Fibroblast of lung (primary cell): ENCODE results near the gene ATG7. TPM values are rescaled to one million over a fixed set of nuclear protein-coding genes. Genes with fewer than 3 reads are reported as not detected.

Experiments used
- DNase-seq, 2 donors: peaks; one replicate each; pipeline versions ENCODE4 v3.0.0 to v3.0.0-alpha.2; 2010; ENCODE audit warnings: low read depth in 2 of 2
- H2AFZ ChIP-seq: 2 replicates; pipeline ENCODE4 v1.5.1; 2012; ENCODE audit warnings: low read length, control low read depth, inconsistent platforms
- H3K27ac ChIP-seq: 2 replicates; pipeline ENCODE4 v1.5.1; 2011; ENCODE audit warnings: low read length, control low read depth; ENCODE audit not compliant: insufficient read depth
- H3K27me3 ChIP-seq: 2 replicates; pipeline ENCODE4 v1.5.1; 2011; ENCODE audit warnings: mild to moderate bottlenecking, low read length; ENCODE audit not compliant: control insufficient read depth, insufficient read depth
- H3K36me3 ChIP-seq: 2 replicates; pipeline ENCODE4 v1.5.1; 2011; ENCODE audit warnings: low read length; ENCODE audit not compliant: control insufficient read depth, insufficient read depth
- H3K4me1 ChIP-seq: 2 replicates; pipeline ENCODE4 v1.5.1; 2011; ENCODE audit warnings: low read length; ENCODE audit not compliant: control insufficient read depth, insufficient read depth; ENCODE audit errors: extremely low read depth
- H3K4me2 ChIP-seq: 2 replicates; pipeline ENCODE4 v1.5.1; 2011; ENCODE audit warnings: low read length, control low read depth; ENCODE audit not compliant: insufficient read depth; ENCODE audit errors: extremely low read depth
- H3K4me3 ChIP-seq, 4 experiments: fragments of 200-600 bp in 1 of 4; sonication (generic) in 1 of 4; replicated peaks in 1 of 4; 2 replicates each; pipeline ENCODE4 v1.5.1; 2011 to 2016; ENCODE audit warnings: low read length in 4 of 4, low read depth in 3 of 4, mild to moderate bottlenecking in 3 of 4, control low read depth in 2 of 4, inconsistent platforms in 1 of 4, mixed read lengths in 1 of 4; ENCODE audit not compliant: insufficient read depth in 1 of 4; ENCODE audit errors: control extremely low read depth in 1 of 4
- H3K79me2 ChIP-seq: 2 replicates; pipeline ENCODE4 v1.5.1; 2012; ENCODE audit warnings: mild to moderate bottlenecking, low read length, inconsistent platforms; ENCODE audit not compliant: control insufficient read depth, insufficient read depth
- H3K9ac ChIP-seq: 2 replicates; pipeline ENCODE4 v1.5.1; 2011; ENCODE audit warnings: mild to moderate bottlenecking, low read length, control low read depth; ENCODE audit not compliant: insufficient read depth
- H3K9me3 ChIP-seq: 2 replicates; pipeline ENCODE4 v1.5.1; 2012; ENCODE audit warnings: low read depth, low read length; ENCODE audit not compliant: control insufficient read depth, insufficient read depth
- H4K20me1 ChIP-seq: 2 replicates; pipeline ENCODE4 v1.5.1; 2011; ENCODE audit warnings: low read length; ENCODE audit not compliant: control insufficient read depth, insufficient read depth; ENCODE audit errors: extremely low read depth
- CTCF ChIP-seq, 2 donors: IDR thresholded peaks in 1 of 2; conservative IDR thresholded peaks in 1 of 2; 1 replicate in 1 of 2; 2 replicates in 1 of 2; pipeline ENCODE4 v1.5.1; 2011 to 2012; ENCODE audit warnings: low read length in 2 of 2, control low read depth in 1 of 2, inconsistent platforms in 1 of 2, low read depth in 1 of 2, mild to moderate bottlenecking in 1 of 2
- EZH2 ChIP-seq: IDR thresholded peaks from 2 replicates; pipeline ENCODE4 v1.5.1; 2012; ENCODE audit warnings: low read length, control low read depth, mild to moderate bottlenecking; ENCODE audit errors: missing control alignments
- polyA plus RNA-seq, 2 donors: library from polyadenylated mRNA; depleted of rRNA in 1 of 2; stranded (reverse) in 1 of 2; unstranded in 1 of 2; fragments of >200 nt; gene quantifications; 2 replicates each; pipeline ENCODE4 v1.2.1, GENCODE V29; 2011 to 2012; ENCODE audit warnings: missing spikeins in 1 of 2
- total RNA-seq: library from RNA; depleted of rRNA; stranded (reverse); fragments of >200 nt; gene quantifications from 2 replicates; pipeline ENCODE4 v1.2.1, GENCODE V29; 2014

ATG7 gene
- total and polyA plus RNA-seq, 2 donors (not counting 1 experiment from before 2014, with no cell fraction given), result 50.8 to 56.5 TPM

DNA sequence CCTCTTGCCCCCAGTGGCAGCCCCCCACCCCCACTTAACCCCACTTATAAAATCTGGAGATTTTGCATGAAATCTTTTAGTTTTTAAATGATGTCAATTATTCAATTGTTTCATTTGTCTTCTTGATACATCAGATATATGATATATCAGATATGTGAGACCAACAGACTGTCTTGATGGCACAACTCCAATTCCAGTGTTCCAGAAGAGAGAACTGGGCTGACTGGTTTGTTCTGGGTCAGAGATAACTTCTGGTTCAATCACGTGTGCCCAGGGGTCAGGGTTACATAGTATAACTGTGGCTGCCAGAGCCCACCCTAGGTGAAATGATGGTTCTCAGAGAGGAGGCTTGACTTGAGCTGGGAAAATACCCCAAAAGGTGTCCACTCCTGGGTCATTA lies 32.4 kb upstream of the ATG7 start:
- TF ChIP-seq CTCF (conservative IDR thresholded peaks at IDR 0.05 in 1 of 2, IDR thresholded peaks at IDR 0.05 in 1 of 2; ENCODE audit: low read depth in 1 of 2, low read length in 2 of 2), result no peak
- TF ChIP-seq EZH2, result no peak
- Histone ChIP-seq H3K9me3 (no peaks in the 10 kb centered on the region), H3K36me3 (no peaks in the 10 kb centered on the region), H3K79me2 (no peaks in the 10 kb centered on the region), H4K20me1 (no peaks in the 10 kb centered on the region), H3K4me1 (peaks cover 7% of the 10 kb centered on the region), H3K4me2 (no peak overlapping the region), H3K4me3 (no peak overlapping the region), H3K27ac (no peak overlapping the region), H3K27me3 (no peaks in the 10 kb centered on the region), H2AFZ (no peak overlapping the region), H3K9ac (no peak overlapping the region)
- no peak for DNase-seq

- no peaks in the 10 kb centered on the region for H3K79me2 ChIP-seq
- no peak overlapping the region for H2AFZ ChIP-seq
- H3K9me3 ChIP-seq, result no peaks in the 10 kb centered on the region
- no peak for TF ChIP-seq CTCF (conservative IDR thresholded peaks at IDR 0.05 in 1 of 2, IDR thresholded peaks at IDR 0.05 in 1 of 2; ENCODE audit: low read depth in 1 of 2, low read length in 2 of 2)
- TF ChIP-seq EZH2, result no peak
- no peak overlapping the region for H3K4me3 ChIP-seq
- peak in 1 of 2 donors; percentile 37 for DNase-seq
- no peak overlapping the region for H3K4me2 ChIP-seq
- no peaks in the 10 kb centered on the region for H3K36me3 ChIP-seq
- no peak overlapping the region for H3K27ac ChIP-seq
- no peaks in the 10 kb centered on the region for H3K27me3 ChIP-seq
- no peak overlapping the region for H3K9ac ChIP-seq
- H3K4me1 ChIP-seq, result peaks cover 6% of the 10 kb centered on the region
- H4K20me1 ChIP-seq, result no peaks in the 10 kb centered on the region
These were observed 31.7 kb upstream of the ATG7 start for GRCh38 chr3:11240496-11240895.

- H3K9me3 ChIP-seq, result no peaks in the 10 kb centered on the region
- no peak overlapping the region for H2AFZ ChIP-seq
- no peaks in the 10 kb centered on the region for H4K20me1 ChIP-seq
- no peak overlapping the region for H3K9ac ChIP-seq
- H3K79me2 ChIP-seq, result no peaks in the 10 kb centered on the region
- no peak overlapping the region for H3K27ac ChIP-seq
- peak; percentile 36 to 41 for DNase-seq
- TF ChIP-seq CTCF (conservative IDR thresholded peaks at IDR 0.05 in 1 of 2, IDR thresholded peaks at IDR 0.05 in 1 of 2; ENCODE audit: low read depth in 1 of 2, low read length in 2 of 2), result no peak
- TF ChIP-seq EZH2, result no peak
- H3K4me3 ChIP-seq, result no peak overlapping the region
- no peaks in the 10 kb centered on the region for H3K36me3 ChIP-seq
- H3K4me2 ChIP-seq, result no peak overlapping the region
- peaks cover 3% of the 10 kb centered on the region for H3K4me1 ChIP-seq
- no peaks in the 10 kb centered on the region for H3K27me3 ChIP-seq
These were observed 28.0 kb upstream of the ATG7 start for GRCh38 chr3:11244121-11244677.
